Fibroblast of upper back skin (primary cell): ENCODE results near the gene LIPH.
"Not testable (repeated sequence)": the region's sequence is repeated elsewhere in the genome, so short reads cannot be mapped to it uniquely, and the experiment has no call there.

Experiments used
- DNase-seq: peaks from one replicate; pipeline ENCODE4 v3.0.0-alpha.2; 2013

LIPH gene

GRCh38 chr3:185552358-185552877 is at the start of gene LIPH:
LIPH (minus strand) TSS chr3:185552588; CDS start chr3:185552471, 117 bp downstream.
- peak; percentile 5 for DNase-seq

- DNase-seq, result no peak
These were observed 43.1 kb upstream of the LIPH start for GRCh38 chr3:185595526-185595925.

GRCh38 chr3:185594073-185594472 is 41.7 kb upstream of the LIPH start:
- no peak for DNase-seq

- DNase-seq, result no peak
These were observed 34.3 kb upstream of the LIPH start for GRCh38 chr3:185586686-185587039.

GRCh38 chr3:185585859-185586685 is 33.7 kb upstream of the LIPH start, which contains the start of gene SENP2:
SENP2 (plus strand) TSS chr3:185586295; CDS start chr3:185586414, 119 bp downstream.
- peak; percentile 99 for DNase-seq

- DNase-seq, result no peak
These were observed 33.1 kb upstream of the LIPH start for GRCh38 chr3:185585518-185585858.

- no peak for DNase-seq
These were observed 32.3 kb upstream of the LIPH start for GRCh38 chr3:185584686-185585085.

- DNase-seq, result no peak
These were observed 31.5 kb upstream of the LIPH start for GRCh38 chr3:185583925-185584324.

- DNase-seq, result no peak
These were observed 30.5 kb upstream of the LIPH start for GRCh38 chr3:185582871-185583270.

GRCh38 chr3:185582236-185582635 is 29.8 kb upstream of the LIPH start:
- DNase-seq, result no peak

GRCh38 chr3:185575108-185575869 is 22.9 kb upstream of the LIPH start:
- peak; percentile 41 for DNase-seq

- DNase-seq, result no peak
These were observed 19.8 kb upstream of the LIPH start for GRCh38 chr3:185572183-185572582.

- no peak for DNase-seq
These were observed 9.6 kb upstream of the LIPH start for GRCh38 chr3:185561958-185562357.

- DNase-seq, result no peak
These were observed 9.1 kb upstream of the LIPH start for GRCh38 chr3:185561374-185561943.

GRCh38 chr3:185560676-185561075 is 8.3 kb upstream of the LIPH start:
- DNase-seq, result no peak

- no peak for DNase-seq
These were observed 7.3 kb upstream of the LIPH start for GRCh38 chr3:185559706-185560090.

- no peak for DNase-seq
These were observed 6.0 kb upstream of the LIPH start for GRCh38 chr3:185558395-185558794.

- DNase-seq, result not testable (repeated sequence)
These were observed 4.3 kb upstream of the LIPH start for GRCh38 chr3:185556640-185557039.

GRCh38 chr3:185555860-185556347 is 3.5 kb upstream of the LIPH start:
- no peak for DNase-seq

GRCh38 chr3:185555101-185555501 is 2.7 kb upstream of the LIPH start:
- no peak for DNase-seq

GRCh38 chr3:185549651-185550111 is 2.7 kb downstream of the LIPH start:
- DNase-seq, result peak; percentile 1

- DNase-seq, result peak; percentile 96
These were observed 3.3 kb downstream of the LIPH start for GRCh38 chr3:185549122-185549521.

- no peak for DNase-seq
These were observed 11.7 kb downstream of the LIPH start for GRCh38 chr3:185540695-185541094.
